OCI-M2 (cell line): ENCODE results near the gene SUSD5.
"Not testable (repeated sequence)": the region's sequence is repeated elsewhere in the genome, so short reads cannot be mapped to it uniquely, and the experiment has no call there.

ENCODE experiments used
- DNase-seq: peaks from one replicate; lab custom pipeline; 2025; ENCODE audit not compliant: unreplicated experiment; lab: John Stamatoyannopoulos, UW

Gene SUSD5

DNA sequence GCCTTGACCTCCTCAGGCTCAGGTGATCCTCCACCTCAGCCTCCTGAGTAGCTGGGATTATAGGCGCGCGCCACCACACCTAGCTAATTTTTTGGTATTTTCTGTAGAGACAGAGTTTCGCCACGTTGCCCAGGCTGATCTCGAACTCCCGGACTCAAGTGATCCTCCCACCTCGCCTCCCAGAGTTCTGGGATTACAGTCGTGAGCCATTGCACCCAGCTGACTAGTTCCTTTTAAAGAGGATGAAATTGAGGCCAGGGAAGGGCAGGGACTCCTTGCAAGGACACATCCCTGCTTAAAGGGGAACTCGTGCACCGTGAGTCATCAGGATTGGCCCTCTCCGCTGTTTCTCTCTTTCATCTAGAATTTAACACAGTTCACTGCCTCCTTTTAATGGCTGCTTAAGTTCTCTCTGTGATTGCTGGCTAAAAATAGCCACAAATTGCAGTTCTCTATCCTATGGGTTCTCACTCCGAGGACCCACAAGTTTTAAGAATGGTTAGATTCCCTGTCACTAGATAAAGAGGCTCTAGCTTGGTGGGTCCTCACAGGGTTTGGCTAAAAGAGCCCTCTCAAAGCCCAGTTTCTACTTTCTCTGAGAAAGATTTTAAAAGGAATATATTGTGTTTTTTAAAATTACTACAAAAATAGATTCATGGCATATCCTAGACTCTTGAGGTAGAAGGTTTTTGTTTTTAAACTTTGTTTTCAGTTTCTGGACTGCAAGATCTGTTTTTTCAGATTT, 103.4 kb downstream of the SUSD5 start:
- peak; percentile 5 for DNase-seq

DNA sequence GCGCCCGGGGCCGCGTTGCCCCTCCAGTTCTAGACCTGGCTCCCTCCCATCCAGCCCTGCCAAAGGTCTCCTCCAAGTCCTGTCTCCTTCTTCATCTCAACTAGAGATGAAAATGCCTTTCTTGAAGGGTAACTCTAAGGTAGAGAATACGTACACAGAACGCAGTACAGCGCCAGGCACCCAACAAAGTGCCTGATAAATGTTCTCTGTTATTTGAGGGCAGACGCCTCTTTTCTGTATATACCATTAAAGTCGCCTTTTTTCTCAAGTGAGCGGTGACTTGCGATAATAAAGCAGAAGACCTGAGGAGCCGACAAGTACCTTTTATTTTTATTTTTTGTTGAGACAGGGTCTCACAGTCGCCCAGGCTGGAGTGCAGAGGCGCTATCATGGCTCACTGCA, 104.0 kb downstream of the SUSD5 start:
- DNase-seq, result no peak

DNA sequence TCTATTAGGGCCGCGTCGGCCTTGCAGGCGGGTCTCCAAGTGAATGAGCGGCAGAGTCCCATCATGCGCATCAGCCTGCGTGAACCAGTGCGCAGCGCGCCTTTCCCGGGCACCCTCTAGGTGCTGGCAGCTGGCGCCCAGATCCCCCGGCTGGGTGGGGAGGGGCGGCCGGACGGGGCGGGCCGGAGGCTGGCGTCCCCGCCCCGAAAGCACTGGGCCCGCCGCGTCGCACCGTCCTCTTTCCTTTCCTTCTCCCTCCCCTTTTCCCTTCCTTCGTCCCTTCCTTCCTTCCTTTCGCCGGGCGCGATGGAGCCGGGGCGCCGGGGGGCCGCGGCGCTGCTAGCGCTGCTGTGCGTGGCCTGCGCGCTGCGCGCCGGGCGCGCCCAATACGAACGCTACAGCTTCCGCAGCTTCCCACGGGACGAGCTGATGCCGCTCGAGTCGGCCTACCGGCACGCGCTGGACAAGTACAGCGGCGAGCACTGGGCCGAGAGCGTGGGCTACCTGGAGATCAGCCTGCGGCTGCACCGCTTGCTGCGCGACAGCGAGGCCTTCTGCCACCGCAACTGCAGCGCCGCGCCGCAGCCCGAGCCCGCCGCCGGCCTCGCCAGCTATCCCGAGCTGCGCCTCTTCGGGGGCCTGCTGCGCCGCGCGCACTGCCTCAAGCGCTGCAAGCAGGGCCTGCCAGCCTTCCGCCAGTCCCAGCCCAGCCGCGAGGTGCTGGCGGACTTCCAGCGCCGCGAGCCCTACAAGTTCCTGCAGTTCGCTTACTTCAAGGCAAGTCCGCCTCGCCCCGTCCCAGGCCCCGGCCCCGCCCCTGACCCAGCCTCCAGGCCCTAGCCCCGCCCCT, 104.6 kb downstream of the SUSD5 start, which contains the start of gene CRTAP:
Gene CRTAP (plus strand): TSS at position 243 of the 850 bp plus-strand sequence. CDS start 64 bp downstream, at position 307.
- DNase-seq, result peak; percentile 44

DNA sequence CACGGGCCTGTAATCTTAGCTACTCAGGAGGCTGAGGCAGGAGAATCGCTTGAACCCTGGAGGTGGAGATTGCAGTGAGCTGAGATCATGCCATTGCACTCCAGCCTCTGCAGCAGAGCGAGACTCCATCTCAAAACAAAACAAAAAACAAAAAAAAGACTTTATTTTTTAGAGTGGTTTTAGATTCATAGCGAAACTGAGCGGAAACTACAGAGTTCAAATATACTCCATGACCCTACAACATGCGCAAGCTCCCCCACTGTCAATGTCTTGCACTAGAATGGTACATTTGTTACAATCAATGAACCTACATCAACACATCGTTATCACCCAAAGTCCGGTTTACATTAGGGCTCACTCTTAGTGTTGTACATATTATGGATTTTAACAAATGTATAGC, 107.0 kb downstream of the SUSD5 start:
- DNase-seq, result no peak

DNA sequence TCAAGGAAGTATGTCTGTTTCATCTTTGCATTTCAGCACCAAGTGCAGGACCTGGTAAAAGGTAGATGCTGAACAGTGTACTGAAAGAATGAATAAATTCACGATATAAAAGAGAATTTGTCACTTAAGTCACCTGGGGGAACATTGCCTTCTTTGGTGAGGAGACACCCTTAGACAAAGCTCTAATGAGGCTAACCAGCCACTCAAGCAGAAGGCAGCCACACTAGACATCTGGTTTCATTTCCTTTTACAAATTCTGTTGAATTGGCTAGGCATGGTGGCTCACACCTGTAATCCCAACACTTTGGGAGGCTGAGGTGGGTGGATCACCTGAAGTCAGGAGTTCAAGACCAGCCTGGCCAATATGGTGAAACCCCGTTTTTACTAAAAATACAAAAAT, 111.8 kb downstream of the SUSD5 start:
- DNase-seq, result not testable (repeated sequence)

DNA sequence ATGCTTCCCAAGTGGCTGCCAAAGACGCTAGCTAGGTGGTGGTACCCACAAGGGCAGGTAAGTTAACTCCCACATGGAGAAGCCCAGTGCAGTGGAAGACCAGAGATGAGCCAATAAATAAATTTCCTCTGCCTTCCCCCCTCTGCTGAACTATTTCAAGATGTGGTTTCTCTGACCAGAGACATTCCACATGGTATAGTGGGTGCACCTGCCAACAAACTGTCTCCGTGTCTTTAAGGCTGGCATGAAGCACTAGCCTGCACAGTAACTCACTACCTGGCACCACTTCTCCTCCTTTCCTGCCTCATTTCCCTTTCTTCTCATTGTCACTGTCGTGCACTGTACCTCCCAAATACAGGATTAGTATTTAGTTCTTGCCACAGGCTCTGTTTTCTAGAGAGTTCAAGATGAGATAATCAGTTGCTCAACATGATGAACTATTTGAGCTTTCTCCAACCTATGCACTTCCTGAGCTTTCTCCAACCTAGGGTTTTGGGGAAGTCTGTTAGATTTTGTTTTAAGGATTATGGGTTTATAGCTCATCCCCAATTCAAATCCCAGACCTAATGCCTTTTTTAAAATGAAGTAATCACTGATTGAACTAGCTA, 113.2 kb downstream of the SUSD5 start:
- DNase-seq, result no peak

DNA sequence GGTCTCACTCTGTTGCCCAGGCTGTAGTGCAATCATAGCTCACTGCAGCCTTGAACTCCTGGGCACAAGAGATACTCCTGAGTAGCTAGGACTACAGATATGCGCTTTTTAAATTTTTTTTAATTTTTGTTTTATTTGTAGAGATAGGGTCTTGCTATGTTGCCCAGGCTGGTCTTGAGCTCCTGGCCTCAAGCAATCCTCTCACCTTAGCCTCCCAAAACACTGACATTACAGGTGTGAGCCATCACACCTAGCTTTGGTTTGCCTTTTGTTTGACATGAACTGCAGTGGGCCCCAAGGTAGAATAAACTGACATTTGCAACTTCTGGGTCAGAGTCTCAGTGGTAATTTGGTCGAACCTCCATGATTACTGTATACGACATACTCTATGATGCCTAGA, 113.8 kb downstream of the SUSD5 start:
- no peak for DNase-seq

DNA sequence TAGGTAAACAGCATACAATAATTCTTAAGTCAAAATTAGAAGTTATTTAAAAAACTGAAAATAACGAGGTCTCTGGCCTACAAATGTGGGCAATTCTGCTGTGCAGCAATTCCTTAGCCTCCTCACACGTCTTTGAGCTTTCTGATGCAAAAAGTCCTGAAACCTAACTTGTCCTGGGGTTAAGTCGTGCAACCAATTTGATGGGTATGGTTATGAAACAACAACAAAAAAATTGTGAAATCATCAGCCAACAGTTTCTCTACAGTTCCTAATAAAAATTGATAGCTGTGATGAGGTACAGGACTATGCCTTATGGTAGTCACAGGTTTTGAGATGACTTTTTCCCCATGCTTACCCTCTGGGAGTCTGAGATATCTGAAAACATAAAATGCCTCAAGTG, 115.1 kb downstream of the SUSD5 start:
- DNase-seq, result no peak

DNA sequence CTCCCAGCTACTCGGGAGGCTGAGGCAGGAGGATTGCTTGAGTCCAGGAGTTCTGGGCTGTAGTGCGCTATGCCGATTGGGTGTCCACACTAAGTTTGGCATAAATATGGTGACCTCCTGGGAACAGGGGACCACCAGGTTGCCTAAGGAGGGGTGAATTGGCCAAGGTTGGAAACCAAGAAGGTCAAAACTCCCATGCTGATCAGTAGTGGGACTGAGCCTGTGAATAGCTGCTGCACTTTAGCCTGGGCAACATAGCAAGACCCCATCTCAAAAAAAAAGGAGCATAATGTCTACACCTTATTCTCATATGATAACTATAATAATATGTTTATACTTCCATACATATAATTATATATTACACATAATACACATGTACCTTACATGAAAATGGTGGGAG, 115.6 kb downstream of the SUSD5 start:
- DNase-seq, result no peak

DNA sequence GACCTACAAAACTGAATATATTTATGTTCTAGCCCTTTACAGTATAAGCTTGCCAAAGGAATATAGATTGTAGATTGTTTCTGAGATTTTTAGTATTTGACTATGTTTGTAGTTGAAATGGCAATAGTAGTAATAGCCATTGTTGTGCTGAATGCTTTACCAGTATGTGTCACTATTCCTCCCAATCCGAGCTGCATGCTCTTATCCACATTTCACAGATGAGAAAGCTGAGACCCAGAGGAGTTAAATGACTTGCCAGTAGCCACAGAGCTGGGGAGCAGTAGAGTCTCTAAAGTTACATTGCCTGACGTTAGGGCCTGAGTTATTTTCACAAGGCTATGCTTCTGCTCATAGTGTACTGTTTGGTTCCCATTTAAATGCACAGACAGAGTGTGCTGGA, 118.4 kb downstream of the SUSD5 start:
- no peak for DNase-seq
